Measurements from ENCODE around the gene PMM2.

PMM2 gene

GRCh38 chr16:8861563-8862308 lies 64.1 kb downstream of the PMM2 start:
- TF ChIP-seq EP300 (IDR thresholded peaks at IDR 0.05; ENCODE audit: borderline replicate concordance) (no peak), FOXM1 (IDR thresholded peaks at IDR 0.05; ENCODE audit: borderline replicate concordance, low read depth) (no peak)

GRCh38 chr16:8862309-8863130 lies 64.9 kb downstream of the PMM2 start:
- TF ChIP-seq REST (IDR thresholded peaks at IDR 0.05; ENCODE audit: low read depth) (no peak), EP300 (IDR thresholded peaks at IDR 0.05; ENCODE audit: borderline replicate concordance) (no peak), EGR1 (IDR thresholded peaks at IDR 0.05) (no peak)

- no peak for TF ChIP-seq CEBPB (IDR thresholded peaks at IDR 0.05)
- no peak for TF ChIP-seq CREB1 (IDR thresholded peaks at IDR 0.05; ENCODE audit: low read depth)
- TF ChIP-seq TCF12 (IDR thresholded peaks at IDR 0.05; ENCODE audit: low read depth), result no peak
- no peak for TF ChIP-seq EP300 (IDR thresholded peaks at IDR 0.05; ENCODE audit: borderline replicate concordance)
- no peak for TF ChIP-seq REST (IDR thresholded peaks at IDR 0.05; ENCODE audit: low read depth)
- TF ChIP-seq TEAD4 (IDR thresholded peaks at IDR 0.05), result no peak
- TF ChIP-seq EGR1 (IDR thresholded peaks at IDR 0.05), result no peak
Measured at GRCh38 chr16:8863594-8864424, 66.2 kb downstream of the PMM2 start.

- TF ChIP-seq REST (IDR thresholded peaks at IDR 0.05; ENCODE audit: low read depth) (no peak), EP300 (IDR thresholded peaks at IDR 0.05; ENCODE audit: borderline replicate concordance) (no peak), TEAD4 (IDR thresholded peaks at IDR 0.05) (no peak), TCF12 (IDR thresholded peaks at IDR 0.05; ENCODE audit: low read depth) (no peak), TAF1 (IDR thresholded peaks at IDR 0.05; ENCODE audit: low read depth) (no peak), RAD21 (IDR thresholded peaks at IDR 0.05; ENCODE audit: low read depth) (no peak), USF1 (IDR thresholded peaks at IDR 0.05) (no peak), YY1 (IDR thresholded peaks at IDR 0.05; ENCODE audit: low read depth) (no peak), EGR1 (IDR thresholded peaks at IDR 0.05) (no peak), MAX (IDR thresholded peaks at IDR 0.05) (no peak), ZBTB7A (IDR thresholded peaks at IDR 0.05; ENCODE audit: low read depth) (no peak), NFIC (IDR thresholded peaks at IDR 0.05) (no peak), CREB1 (IDR thresholded peaks at IDR 0.05; ENCODE audit: low read depth) (no peak), CEBPB (IDR thresholded peaks at IDR 0.05) (no peak), FOXM1 (IDR thresholded peaks at IDR 0.05; ENCODE audit: borderline replicate concordance, low read depth) (no peak)
Measured at GRCh38 chr16:8864480-8865110, 67.0 kb downstream of the PMM2 start.

All from Ishikawa (cell line).